ENCODE data around the gene TAB2.

GRCh38 chr6:149277621-149278020 is 39.9 kb upstream of the TAB2 start:
- TF ChIP-seq POLR2A (IDR thresholded peaks at IDR 0.05) (no peak), EP300 (IDR thresholded peaks at IDR 0.05; ENCODE audit: low read depth) (no peak)
- TF ChIP-seq, protein P1, sequence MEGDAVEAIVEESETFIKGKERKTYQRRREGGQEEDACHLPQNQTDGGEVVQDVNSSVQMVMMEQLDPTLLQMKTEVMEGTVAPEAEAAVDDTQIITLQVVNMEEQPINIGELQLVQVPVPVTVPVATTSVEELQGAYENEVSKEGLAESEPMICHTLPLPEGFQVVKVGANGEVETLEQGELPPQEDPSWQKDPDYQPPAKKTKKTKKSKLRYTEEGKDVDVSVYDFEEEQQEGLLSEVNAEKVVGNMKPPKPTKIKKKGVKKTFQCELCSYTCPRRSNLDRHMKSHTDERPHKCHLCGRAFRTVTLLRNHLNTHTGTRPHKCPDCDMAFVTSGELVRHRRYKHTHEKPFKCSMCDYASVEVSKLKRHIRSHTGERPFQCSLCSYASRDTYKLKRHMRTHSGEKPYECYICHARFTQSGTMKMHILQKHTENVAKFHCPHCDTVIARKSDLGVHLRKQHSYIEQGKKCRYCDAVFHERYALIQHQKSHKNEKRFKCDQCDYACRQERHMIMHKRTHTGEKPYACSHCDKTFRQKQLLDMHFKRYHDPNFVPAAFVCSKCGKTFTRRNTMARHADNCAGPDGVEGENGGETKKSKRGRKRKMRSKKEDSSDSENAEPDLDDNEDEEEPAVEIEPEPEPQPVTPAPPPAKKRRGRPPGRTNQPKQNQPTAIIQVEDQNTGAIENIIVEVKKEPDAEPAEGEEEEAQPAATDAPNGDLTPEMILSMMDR (IDR thresholded peaks at IDR 0.05), result no peak
